Measurements from ENCODE around the gene ALX1.

ALX1 gene

DNA sequence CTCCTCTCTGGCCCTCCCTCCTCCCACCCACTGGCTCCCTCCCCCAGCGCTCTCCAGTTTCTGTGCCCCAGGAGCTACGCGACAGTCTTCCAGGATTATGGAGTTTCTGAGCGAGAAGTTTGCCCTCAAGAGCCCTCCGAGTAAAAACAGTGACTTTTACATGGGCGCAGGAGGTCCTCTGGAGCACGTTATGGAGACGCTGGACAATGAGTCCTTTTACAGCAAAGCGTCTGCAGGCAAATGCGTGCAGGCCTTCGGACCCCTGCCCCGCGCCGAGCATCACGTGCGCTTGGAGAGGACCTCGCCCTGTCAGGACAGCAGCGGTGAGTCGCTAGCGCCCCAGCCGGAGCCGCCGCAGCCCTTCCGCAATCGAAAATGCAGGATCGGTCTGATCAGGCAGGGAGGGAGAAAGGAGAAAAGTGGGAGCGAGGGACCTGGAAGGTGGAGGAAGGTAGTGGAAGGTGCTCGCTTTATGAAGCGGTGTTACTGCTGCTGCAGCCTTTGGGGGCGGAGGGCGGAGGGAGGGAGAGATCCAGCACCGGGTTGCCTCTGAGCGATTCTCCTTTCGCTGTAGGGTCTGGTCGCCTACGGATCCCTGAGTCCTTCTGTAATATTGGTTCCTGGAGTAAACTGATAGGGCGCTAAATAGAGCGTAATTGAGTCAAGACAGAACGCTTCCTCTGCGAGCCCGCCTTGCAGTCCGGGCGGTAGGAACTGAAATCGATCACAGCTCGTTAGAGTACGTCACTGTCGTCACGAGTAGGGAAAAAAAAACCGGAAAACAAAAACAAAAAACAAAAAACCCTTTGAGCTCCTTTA lies at the start of gene ALX1:
Gene ALX1 (plus strand): TSS at position 56 of the 819 bp plus-strand sequence. CDS start 42 bp downstream, at position 98.
- peak; percentile 69 for DNase-seq (ENCODE audit: low spot score)

DNA sequence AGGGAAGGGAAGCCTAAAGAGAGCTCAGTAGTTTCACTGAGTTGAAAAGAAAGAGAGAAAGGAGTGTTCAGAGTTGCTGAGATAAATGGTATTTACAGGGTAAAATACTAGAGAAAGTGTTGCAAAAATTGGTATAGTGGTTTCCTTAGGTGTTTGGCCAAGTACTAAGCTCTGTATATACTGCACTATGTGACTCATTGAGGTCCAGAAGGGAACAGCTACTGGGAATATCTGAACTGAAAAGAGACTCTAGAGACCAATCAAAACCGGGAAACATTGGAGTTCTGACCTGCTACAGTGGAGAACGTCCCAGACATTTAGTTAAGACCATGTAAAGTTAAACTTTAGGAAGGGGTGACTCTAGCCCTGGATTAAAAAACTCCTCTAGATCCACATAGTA lies 42.7 kb upstream of the ALX1 start:
- DNase-seq (ENCODE audit: low spot score), result no peak

DNA sequence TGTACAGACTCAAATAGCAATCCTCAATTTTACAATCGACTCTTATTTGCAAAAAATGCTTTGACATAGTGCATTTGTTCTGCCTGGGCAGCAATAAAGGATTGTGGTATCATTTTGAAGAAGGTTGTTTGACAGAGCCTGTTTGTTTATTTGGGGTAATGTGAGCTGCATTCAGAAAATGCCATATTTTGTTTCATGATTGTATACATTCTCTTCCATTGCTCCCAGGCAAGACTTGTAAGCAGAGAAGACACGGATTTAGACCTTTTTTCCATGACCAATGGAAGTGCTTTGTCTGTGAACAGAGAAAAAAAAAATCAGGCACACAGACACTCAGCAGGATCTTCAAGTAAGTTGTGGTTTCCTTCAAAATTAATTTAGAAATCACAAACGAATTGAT lies 35.5 kb upstream of the ALX1 start:
- no peak for DNase-seq (ENCODE audit: low spot score)

DNA sequence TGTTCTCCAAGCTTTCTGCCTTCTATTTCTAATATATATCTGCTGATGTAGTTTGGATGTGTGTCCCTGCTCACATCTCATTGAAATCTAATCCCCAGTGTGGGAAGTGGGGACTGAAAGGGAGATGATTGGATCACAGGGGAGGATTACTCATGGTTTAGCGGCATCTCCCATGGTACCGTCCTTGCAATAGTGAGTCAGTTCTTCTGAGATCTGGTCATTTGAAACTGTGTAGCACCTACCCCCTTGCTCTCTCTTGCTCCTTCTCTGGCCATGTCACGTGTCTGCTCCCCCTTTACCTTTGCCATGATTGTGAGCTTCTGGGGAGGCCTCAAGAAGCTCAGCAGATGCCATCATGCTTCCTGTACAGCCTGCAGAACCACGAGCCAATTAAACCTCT lies 26.2 kb upstream of the ALX1 start:
- DNase-seq (ENCODE audit: low spot score), result no peak

DNA sequence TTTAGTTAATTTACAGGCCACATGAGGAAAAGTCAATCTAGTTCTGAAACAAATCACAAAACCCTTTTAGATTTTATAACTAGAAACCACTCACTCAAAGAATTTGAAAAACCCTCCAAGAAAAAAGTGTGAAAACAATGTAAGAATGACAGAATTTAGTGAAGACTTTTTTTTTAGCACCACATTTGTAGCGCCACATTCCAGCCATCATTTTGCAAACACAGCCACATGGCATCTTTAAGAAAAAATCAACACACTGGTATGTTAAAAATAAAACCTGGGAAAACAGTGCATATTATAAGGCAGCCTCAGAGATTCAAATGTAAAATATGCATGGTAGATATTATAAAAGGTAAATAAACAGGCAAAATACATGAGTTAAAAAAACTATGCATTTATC lies 22.3 kb upstream of the ALX1 start:
- no peak for DNase-seq (ENCODE audit: low spot score)

DNA sequence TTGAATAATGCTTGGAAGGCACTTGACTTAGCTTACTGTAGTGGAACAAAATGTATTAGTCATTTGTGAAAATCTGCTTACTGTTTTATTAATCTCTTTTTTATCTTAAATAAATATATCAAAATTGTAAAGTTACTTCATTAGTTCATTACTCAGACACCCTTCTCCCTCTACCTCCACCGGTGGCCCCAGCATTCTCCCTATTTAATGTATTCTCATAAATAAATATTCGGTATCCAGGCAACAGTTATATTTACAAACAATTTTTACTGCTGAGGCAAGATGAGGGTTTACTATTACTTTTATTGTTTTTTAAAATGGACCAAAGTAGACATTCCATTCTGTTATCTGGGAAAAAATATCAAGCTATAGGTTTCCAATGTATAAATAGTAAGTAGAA lies 19.6 kb upstream of the ALX1 start:
- no peak for DNase-seq (ENCODE audit: low spot score)

DNA sequence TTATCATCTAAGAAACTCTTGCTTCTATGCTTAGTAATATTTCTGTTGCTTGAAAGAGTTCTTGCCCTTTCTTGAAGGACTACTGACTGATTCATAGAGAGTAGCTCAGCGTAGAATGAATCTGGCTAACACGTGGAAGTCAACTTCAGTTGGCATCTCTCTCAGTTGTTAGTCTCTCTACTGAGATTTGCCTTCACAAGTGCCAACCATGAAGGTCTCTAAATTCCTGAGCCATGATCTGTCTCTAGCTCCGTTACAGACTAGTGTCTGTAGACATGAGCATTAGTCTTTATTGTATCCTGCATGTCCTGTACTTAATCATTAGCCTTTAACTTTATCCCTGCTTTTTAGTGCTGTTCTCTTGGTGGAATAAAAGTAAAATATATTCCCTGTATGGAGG lies 19.1 kb upstream of the ALX1 start:
- no peak for DNase-seq (ENCODE audit: low spot score)

DNA sequence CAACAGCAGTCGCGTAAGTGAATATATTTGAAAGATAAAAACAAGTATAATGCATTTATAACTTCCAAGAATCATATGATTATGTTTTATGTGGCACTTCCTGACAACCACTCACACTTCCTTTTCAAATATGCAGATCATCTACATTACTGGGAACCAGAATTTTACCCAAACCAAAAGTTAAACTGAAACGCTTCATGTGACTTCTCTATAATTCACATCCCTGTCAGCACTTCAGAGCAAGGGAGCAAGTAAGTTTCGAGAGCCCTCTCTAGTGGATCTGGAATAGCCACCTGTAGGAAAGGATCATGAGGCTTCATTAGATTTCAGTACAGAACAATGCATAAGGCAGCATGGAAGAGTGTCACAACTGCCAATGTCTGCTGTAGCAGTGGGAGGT lies 13.7 kb upstream of the ALX1 start:
- DNase-seq (ENCODE audit: low spot score), result no peak

DNA sequence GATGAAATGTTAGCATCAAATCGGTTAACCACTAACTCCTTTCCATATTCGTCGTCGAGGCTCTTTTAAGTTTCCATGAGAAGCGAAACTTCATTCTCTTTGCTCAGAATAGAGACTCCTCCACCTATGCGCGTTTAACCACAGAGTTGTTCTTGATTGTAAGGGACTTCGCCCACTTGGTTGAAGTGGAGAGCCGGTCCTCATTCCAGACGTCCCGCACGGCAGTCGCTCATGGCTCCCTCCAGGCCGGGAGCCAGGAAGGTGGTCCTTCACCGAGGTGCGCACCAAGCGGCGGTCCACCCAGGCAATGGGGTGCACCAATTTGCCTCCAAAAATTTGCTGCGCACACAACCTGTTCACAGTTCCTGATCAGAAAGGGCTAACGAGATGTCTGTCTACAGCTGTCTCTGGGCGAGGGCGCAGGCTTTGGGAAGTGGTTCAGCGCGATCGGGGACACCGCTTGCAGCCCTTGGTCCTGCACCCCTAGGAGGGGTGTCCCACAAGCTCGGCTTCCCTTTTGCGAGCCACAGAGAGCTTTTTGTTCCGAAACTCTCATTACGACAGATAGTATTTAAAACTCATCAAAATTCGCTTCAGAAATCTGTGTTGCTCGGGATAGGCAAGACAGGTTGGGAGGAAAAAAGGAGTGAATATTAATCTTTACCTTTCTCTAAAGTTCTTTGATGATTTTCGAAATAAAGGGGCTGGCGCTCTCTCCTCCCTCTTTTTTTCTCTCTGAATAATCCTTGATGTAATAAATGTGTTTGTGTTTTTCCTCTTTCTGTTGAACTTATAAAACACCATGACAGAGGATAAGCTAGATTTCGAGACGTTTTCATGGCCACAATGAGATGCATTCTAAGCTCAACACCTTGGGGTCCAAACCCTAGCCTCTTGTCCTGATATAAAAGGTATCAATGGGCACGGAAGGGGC lies 6.4 kb upstream of the ALX1 start:
- no peak for DNase-seq (ENCODE audit: low spot score)

DNA sequence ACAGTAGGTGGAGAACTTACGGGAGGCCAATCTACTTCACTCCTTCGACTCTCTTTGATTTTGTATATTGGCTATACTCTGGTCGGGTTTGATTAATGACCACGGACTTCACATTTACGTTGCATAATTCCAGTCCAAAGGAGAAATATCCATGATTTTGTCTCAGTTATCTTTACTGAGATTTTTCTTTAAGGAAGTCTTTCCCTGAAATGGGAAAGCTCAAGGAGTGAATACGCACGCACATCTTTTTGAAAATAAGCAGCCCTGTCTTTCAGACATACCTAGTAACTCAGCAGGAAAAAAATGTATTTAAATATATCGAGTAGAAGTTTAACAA lies 5.7 kb upstream of the ALX1 start:
- DNase-seq (ENCODE audit: low spot score), result no peak

DNA sequence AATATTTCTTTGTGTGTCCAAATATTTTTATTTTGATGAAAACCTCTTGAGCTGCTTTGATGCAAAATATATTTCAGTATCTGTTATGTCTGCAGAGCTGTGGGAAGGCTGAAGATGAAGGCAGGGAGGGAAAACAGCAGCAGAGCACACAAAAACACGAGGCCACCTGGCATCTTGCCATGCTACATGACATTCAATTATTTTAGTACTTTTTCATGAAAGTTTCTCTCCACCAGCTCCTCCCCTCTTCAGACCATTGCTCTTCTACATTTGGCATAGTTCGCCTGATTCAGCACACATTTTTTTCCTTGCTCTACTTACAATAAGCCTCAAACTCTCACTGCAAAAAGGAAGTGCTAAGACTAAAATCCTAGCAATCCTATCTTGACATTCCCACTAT lies 4.6 kb upstream of the ALX1 start:
- DNase-seq (ENCODE audit: low spot score), result no peak

DNA sequence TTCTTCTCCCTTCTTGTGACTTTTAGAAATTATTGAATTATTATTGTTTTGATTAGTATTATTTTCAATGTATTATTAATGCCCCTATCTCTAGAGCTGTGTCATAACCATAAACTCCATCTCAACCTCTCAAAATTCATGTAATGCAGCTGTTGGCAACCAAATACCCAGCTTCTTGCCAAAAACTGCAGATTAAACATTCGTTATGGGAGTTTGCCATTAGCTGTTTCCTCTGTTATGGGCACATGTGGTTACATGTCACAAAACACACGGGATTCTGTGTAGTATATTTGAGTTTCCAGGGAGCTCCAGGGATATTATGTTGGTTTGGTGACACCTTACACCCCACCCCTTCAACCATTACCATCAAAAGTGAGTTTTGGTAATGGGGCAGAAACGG lies 2.8 kb upstream of the ALX1 start:
- no peak for DNase-seq (ENCODE audit: low spot score)

DNA sequence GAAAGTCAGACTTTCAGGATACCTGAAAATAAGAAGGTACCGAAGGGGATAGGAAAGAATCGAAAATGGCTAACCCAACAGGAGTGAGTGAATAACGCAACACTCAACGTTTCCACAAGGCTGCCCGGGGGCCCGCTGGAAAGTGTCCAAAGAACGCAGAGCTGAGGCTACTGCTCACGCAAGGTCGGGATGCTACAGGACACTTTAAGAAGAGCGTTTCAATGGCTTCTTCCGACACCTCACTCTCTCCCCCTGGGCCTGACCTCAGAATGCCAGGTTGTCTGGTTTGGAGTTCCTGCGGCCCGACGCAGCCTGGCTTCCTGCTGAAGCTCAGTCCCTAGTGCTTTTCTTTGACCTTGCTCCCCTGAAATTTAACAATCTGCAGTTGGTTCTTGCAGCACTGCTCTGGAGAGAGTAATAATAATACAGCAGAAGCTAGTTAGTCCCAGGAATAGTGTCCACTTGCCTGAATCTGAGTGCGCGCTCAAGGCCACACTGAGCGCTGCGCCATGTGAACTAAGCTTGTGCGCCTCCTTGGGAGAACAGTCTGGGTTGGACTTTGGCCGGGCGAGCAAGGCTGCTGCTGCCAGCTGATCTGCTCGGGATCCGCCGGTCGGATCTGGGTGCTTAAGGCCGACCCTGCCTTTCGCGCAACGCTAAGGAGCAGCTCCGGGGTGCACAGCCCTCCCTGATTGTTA lies 2.0 kb upstream of the ALX1 start:
- no peak for DNase-seq (ENCODE audit: low spot score)

DNA sequence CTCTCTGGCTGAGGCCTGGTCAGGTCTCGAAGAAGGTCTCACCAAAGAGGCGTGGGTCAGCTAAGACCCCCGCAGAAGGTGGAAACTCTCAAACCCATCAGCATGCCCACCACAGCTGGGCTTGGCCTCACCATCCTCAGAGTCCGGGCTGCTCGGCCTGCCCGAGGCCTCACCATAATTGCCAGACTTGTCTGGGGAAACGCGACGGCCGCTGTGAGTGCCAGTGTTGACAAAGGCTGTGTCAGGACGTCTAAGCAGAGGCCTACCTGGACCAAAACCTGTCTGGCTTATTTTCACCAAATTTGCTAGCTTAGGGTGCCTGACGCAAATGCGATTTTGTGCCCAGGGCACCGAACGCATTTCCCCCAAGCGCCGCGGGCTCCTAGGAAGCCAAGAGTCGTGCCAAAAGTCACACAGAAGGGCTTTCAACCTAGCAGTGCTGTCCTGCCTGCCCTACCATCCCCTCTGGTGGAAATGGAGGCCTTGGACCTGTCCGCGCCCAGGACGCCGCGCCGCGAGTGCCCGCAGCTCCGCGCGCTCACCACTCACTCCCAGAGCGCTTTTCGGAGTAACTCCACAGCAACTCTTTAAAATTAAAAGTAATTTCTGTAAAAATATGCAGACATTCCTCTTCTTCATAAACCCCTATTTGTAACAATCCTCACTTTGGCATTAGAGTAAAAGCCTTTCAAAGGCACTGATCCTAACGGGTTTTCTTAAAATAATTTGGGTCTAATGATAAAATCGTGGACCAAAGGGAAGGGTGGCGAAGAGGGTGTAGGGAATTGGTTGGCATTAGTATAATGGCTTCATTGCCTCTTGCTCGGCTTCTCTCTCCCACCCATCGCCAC lies 1.2 kb upstream of the ALX1 start:
- DNase-seq (ENCODE audit: low spot score), result no peak

DNA sequence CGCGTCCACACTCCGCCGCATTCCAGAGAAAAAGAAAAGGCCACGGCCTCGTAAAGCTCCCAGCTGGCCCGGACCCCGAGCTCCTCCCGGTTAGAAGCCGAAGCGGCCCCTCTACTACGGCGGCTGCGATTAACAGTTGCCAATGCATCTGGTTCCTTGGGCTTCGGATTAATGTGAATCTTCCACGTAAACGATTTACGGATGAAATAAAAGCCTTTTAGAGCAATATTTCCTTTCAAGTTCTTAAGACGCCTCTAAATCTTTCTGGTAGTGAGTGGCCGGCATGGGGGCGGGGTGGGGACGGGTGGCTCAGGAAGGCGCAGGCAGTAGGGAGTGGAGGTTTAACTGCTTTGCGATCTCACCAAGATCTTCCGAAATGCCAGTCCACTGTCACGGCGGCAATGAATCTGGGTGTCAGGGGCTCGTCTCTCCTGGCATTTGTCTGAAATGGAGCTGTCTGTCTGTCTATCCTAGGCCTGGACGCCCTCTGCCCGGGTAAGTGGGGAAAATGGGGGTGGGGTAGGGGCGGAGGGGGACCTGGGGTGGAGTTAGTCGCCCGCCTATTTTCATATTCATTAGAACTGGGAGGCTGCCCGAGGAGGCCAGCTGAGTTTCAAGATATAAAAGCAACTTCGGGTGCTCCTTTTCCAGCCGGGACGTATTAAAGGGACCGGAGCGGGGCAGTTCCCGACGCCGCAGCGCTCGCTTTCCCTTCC lies 413 bp upstream of the ALX1 start:
- no peak for DNase-seq (ENCODE audit: low spot score)

DNA sequence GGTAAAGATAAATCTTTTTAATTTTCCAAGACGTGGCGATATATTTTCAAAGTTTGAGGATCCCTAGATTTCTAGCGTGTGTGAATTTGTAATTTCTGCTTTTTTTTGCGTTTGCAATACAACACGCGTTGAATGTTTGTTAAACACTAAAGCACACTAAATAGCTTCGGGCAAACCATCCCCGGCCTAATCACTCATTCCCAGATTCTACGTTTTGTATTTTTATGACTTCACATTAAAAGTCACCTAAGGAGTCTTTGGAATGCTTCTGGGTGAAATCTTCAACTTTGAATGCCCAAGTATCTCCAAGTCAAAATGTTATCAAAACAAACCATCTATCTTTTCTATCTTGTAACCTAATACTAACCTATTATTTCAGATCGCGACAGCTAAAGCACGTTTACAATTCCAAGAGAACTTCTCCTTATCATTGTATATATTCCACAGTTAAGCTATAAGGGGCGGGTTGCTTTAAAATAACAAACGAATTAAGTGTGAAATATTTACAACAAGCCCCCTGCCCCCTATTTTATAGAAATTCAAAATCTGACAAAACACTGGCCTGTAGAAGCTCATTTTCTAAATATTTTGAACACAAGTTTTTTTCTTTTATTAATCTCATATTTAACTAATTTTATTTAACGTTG lies 1.1 kb downstream of the ALX1 start:
- no peak for DNase-seq (ENCODE audit: low spot score)

DNA sequence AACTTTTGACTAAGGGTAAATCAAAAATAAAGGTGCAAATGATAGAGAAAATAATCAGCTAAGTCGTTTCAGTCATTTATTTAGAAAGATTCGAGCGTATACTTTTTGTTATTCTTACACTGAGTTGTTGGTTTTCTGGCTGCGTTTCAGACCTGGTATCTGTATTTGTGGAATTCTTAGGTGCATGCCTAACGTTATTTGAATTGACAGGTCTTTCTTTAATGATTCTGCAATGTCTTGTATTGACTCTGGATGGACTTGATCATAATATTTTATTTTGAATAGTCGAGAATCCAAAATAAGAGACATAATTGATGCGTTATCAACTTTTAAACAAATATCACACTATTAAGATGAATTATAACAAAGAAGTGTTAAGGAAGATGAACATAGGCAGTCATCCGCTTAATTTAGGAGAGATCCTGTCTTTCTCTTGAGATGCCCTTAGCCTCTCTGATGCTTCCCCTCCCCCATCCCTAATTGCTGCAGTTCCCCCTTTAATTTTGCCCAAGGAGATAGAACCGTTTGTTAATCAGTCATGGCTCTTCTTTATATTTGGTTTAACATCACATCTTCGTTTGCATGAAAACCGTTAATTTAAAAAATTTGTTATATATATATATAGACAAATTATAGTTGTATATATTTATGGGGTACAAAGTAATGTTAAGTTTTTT lies 1.8 kb downstream of the ALX1 start:
- DNase-seq (ENCODE audit: low spot score), result no peak

DNA sequence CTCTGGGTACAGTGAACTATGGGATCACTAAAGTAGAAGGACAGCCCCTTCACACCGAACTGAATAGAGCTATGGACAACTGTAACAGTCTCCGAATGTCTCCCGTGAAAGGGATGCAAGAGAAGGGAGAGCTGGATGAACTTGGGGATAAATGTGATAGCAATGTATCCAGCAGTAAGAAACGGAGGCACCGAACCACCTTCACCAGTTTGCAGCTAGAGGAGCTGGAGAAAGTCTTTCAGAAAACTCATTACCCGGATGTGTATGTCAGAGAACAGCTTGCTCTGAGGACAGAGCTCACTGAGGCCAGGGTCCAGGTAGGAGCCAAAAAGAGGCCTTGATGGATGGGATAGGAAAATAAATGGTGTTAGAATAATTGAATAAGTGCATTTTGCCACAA lies 3.5 kb downstream of the ALX1 start:
- DNase-seq (ENCODE audit: low spot score), result no peak

DNA sequence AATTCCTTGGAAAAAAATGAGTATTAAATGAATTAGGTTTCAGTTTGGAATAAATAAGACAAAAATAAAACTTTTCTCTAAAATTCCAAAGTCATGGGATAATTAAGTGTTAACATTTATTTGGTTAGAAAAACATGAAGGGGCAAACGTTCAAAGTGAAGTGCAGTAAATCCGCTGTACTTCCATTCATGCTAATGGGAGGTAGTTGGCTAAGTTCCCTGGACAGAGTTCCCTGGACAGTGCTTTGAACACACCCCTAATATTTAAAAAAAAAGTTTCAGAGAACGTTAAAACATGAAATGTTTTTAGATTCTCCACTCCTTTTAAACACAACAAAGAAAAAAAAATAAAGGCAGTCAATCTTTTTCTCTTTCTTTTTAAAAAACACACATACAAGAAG lies 16.3 kb downstream of the ALX1 start:
- DNase-seq (ENCODE audit: low spot score), result no peak

DNA sequence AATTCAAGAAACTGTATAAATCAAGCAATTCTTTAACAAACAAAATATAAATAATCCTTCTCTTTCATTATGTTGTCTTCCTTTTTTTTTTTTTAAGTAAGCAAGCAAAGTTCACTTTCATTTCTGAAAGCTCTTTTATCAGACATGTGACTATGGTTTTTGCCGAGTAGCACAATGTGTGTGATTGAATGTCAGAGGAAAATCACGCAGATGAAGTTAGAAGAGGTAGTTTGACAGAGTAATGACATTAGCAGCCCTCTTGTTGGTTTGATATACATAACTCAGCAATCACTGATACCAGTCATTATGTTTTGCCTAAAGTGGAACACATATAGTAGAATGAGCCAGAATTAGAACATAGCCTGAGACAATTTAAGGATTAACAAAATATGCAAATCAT lies 19.0 kb downstream of the ALX1 start:
- DNase-seq (ENCODE audit: low spot score), result no peak

Measured in HuH-7 (cell line).